ENCODE data around the gene CNTN4.

DNA sequence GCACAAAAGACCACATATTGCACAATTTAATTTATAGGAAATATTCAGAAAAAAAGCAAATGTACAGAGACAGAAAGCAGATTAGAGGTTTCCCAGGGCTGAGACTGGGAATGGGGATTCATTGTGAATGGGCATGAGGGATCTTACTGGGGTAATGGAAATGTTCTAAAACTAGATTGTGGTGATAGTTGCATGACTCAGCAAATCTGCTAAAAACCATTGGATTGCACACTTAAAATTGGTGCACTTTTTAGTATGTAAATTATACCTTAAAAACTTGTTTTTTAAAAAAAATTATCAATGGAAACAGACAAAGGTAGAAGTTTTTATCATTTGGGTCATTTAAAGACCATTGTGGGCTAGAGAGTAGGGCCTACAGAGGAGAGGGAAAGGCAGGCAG is 780.9 kb downstream of the CNTN4 start:
- TF ChIP-seq, protein P1, sequence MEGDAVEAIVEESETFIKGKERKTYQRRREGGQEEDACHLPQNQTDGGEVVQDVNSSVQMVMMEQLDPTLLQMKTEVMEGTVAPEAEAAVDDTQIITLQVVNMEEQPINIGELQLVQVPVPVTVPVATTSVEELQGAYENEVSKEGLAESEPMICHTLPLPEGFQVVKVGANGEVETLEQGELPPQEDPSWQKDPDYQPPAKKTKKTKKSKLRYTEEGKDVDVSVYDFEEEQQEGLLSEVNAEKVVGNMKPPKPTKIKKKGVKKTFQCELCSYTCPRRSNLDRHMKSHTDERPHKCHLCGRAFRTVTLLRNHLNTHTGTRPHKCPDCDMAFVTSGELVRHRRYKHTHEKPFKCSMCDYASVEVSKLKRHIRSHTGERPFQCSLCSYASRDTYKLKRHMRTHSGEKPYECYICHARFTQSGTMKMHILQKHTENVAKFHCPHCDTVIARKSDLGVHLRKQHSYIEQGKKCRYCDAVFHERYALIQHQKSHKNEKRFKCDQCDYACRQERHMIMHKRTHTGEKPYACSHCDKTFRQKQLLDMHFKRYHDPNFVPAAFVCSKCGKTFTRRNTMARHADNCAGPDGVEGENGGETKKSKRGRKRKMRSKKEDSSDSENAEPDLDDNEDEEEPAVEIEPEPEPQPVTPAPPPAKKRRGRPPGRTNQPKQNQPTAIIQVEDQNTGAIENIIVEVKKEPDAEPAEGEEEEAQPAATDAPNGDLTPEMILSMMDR (IDR thresholded peaks at IDR 0.05; ENCODE audit: low read length) = no peak
- no peak for TF ChIP-seq EZH2 (optimal IDR thresholded peaks at IDR 0.05; ENCODE audit: low read depth, low read length)
